MM.1S (cell line): ENCODE measurements around the gene AHSP.
"Not testable (repeated sequence)": the region's sequence is repeated elsewhere in the genome, so short reads cannot be mapped to it uniquely, and the experiment has no call there.

Experiments used
- DNase-seq: peaks from one replicate; pipeline ENCODE4 v3.0.0-alpha.2; 2015
- H2AFZ ChIP-seq: fragments of 300-600 bp; sonication (generic); 2 replicates; pipeline ENCODE4 v1.6.0; 2016; ENCODE audit warnings: antibody characterized with exemption, low read length
- H3F3A ChIP-seq: fragments of 300-600 bp; sonication (generic); 2 replicates; pipeline ENCODE4 v1.6.1; 2016; ENCODE audit warnings: mild to moderate bottlenecking, antibody characterized with exemption, low read length, moderate library complexity, mixed read lengths; ENCODE audit not compliant: insufficient read depth
- H3K27ac ChIP-seq: fragments of 300-600 bp; sonication (generic); 2 replicates; pipeline ENCODE4 v1.5.1; 2016; ENCODE audit warnings: mild to moderate bottlenecking, low read length
- H3K27me3 ChIP-seq: fragments of 300-600 bp; sonication (generic); replicated peaks from 2 replicates; pipeline ENCODE4 v1.6.0; 2016; ENCODE audit warnings: low read length; ENCODE audit not compliant: insufficient read depth
- H3K36me3 ChIP-seq: fragments of 300-600 bp; sonication (generic); replicated peaks from 2 replicates; pipeline ENCODE4 v1.6.1; 2016; ENCODE audit warnings: mild to moderate bottlenecking, low read length, mixed read lengths; ENCODE audit not compliant: insufficient read depth
- H3K4me1 ChIP-seq: fragments of 300-600 bp; sonication (generic); 2 replicates; pipeline ENCODE4 v1.6.1; 2016; ENCODE audit warnings: low read length, mixed read lengths
- H3K4me2 ChIP-seq: fragments of 300-600 bp; sonication (generic); 2 replicates; pipeline ENCODE4 v1.6.0; 2016; ENCODE audit warnings: low read depth, low read length
- H3K4me3 ChIP-seq: fragments of 300-600 bp; sonication (generic); 2 replicates; pipeline ENCODE4 v1.5.1; 2016; ENCODE audit warnings: low read length, mixed read lengths
- H3K79me2 ChIP-seq: fragments of 300-600 bp; sonication (generic); 2 replicates; pipeline ENCODE4 v1.6.1; 2016; ENCODE audit warnings: mixed run types, low read length, mixed read lengths
- H3K9ac ChIP-seq: fragments of 300-600 bp; sonication (generic); 2 replicates; pipeline ENCODE4 v1.6.1; 2016; ENCODE audit warnings: low read length, mixed read lengths
- H3K9me2 ChIP-seq: fragments of 300-600 bp; sonication (generic); replicated peaks from 2 replicates; pipeline ENCODE4 v1.6.1; 2016; ENCODE audit warnings: mild to moderate bottlenecking, low read length, mixed read lengths; ENCODE audit not compliant: insufficient read depth
- H3K9me3 ChIP-seq: fragments of 300-600 bp; sonication (generic); replicated peaks from 2 replicates; pipeline ENCODE4 v1.6.1; 2016; ENCODE audit warnings: mild to moderate bottlenecking, low read length, mixed read lengths; ENCODE audit not compliant: insufficient read depth
- H4K20me1 ChIP-seq: fragments of 300-600 bp; sonication (generic); 2 replicates; pipeline ENCODE4 v1.6.1; 2016; ENCODE audit warnings: mild to moderate bottlenecking, low read length, moderate library complexity, mixed read lengths; ENCODE audit not compliant: insufficient read depth
- EZH2 ChIP-seq: fragments of 300-600 bp; sonication (generic); optimal IDR thresholded peaks from 2 replicates; pipeline ENCODE3; 2017; ENCODE audit warnings: low read depth, mild to moderate bottlenecking, antibody characterized with exemption, low read length, mixed read lengths
- EZH2phosphoT487 ChIP-seq: fragments of 300-600 bp; sonication (generic); IDR thresholded peaks from 2 replicates; pipeline ENCODE4 v1.6.1; 2018; ENCODE audit warnings: antibody characterized with exemption, low read length
- TF ChIP-seq, protein P1 (sequence below): fragments of 300-600 bp; sonication (generic); IDR thresholded peaks from 2 replicates; pipeline ENCODE4 v1.5.1; 2016; ENCODE audit warnings: antibody characterized with exemption, low read length, mixed read lengths

The AHSP gene

GRCh38 chr16:31501966-31502348, 25.7 kb upstream of the AHSP start:
- Histone ChIP-seq H3K9me3 (no peaks in the 10 kb centered on the region), H3K27ac (no peak overlapping the region), H4K20me1 (no peaks in the 10 kb centered on the region), H3K4me2 (no peak overlapping the region), H3K4me1 (peaks cover 3% of the 10 kb centered on the region; the same call in 1 of the 2 replicates), H3K9ac (no peak overlapping the region), H3K36me3 (no peaks in the 10 kb centered on the region), H3K79me2 (peaks cover 6% of the 10 kb centered on the region), H3K4me3 (no peak overlapping the region), H3K9me2 (no peaks in the 10 kb centered on the region), H3F3A (no peaks in the 10 kb centered on the region), H2AFZ (no peak overlapping the region), H3K27me3 (no peaks in the 10 kb centered on the region)
- DNase-seq: no peak
- TF ChIP-seq EZH2: no peak
- no peak for TF ChIP-seq EZH2phosphoT487
- TF ChIP-seq, protein P1, sequence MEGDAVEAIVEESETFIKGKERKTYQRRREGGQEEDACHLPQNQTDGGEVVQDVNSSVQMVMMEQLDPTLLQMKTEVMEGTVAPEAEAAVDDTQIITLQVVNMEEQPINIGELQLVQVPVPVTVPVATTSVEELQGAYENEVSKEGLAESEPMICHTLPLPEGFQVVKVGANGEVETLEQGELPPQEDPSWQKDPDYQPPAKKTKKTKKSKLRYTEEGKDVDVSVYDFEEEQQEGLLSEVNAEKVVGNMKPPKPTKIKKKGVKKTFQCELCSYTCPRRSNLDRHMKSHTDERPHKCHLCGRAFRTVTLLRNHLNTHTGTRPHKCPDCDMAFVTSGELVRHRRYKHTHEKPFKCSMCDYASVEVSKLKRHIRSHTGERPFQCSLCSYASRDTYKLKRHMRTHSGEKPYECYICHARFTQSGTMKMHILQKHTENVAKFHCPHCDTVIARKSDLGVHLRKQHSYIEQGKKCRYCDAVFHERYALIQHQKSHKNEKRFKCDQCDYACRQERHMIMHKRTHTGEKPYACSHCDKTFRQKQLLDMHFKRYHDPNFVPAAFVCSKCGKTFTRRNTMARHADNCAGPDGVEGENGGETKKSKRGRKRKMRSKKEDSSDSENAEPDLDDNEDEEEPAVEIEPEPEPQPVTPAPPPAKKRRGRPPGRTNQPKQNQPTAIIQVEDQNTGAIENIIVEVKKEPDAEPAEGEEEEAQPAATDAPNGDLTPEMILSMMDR: no peak

DNA sequence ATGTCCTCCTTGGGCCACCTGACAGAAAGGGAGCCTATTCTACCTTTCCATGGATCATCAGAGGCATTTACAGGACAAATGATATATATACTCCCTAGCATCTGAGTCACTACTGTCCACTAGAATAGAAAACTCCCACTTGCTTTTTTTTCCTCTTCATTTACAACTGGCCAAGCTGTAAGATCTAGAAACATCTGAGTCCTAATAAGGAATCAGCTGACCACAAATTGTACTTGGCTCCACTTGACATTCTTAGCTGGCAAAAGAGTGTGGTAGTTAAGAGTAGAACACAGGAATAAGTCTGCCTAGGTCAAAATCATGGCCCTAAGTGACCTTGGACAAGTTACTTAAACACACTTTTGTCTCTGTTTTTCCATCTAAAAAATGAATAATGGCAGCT, 24.7 kb upstream of the AHSP start:
- TF ChIP-seq EZH2 (no peak), EZH2phosphoT487 (no peak)
- TF ChIP-seq, protein P1: no peak
- H3K4me2 ChIP-seq: no peak overlapping the region
- no peaks in the 10 kb centered on the region for H3F3A ChIP-seq
- no peaks in the 10 kb centered on the region for H3K9me3 ChIP-seq
- H2AFZ ChIP-seq: no peak overlapping the region
- no peak for DNase-seq
- peaks cover 7% of the 10 kb centered on the region for H3K4me1 ChIP-seq
- no peaks in the 10 kb centered on the region for H3K36me3 ChIP-seq
- no peak overlapping the region for H3K27ac ChIP-seq
- no peaks in the 10 kb centered on the region for H3K27me3 ChIP-seq
- H3K9ac ChIP-seq: no peak overlapping the region
- H3K4me3 ChIP-seq: no peak overlapping the region
- no peaks in the 10 kb centered on the region for H4K20me1 ChIP-seq
- H3K79me2 ChIP-seq: peaks cover 16% of the 10 kb centered on the region
- H3K9me2 ChIP-seq: no peaks in the 10 kb centered on the region

DNA sequence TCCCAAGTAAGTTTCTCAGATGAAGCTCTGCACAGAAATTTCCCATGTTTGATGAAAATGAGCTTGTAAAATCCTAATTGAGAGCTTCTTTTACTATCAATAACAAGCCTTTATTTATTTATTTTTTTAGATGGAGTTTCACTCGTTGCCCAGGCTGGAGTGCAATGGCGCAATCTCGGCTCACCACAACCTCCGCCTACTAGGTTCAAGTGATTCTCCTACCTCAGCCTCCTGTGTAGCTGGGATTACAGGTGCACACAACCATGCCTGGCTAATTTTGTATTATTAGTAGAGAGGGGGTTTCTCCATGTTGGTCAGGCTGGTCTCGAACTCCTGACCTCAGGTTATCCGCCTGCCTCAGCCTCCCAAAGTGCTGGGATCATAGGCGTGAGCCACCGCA, 24.1 kb upstream of the AHSP start:
- not testable (repeated sequence) for DNase-seq, H3K9ac ChIP-seq, H3K27ac ChIP-seq, H4K20me1 ChIP-seq, H3K36me3 ChIP-seq, H3K4me3 ChIP-seq, H3K27me3 ChIP-seq, H2AFZ ChIP-seq, H3K4me1 ChIP-seq, H3K4me2 ChIP-seq, H3K9me2 ChIP-seq, H3K9me3 ChIP-seq, H3F3A ChIP-seq
- H3K79me2 ChIP-seq: peaks cover 22% of the 10 kb centered on the region

GRCh38 chr16:31504159-31504558, 23.5 kb upstream of the AHSP start:
- Histone ChIP-seq H3K27me3 (no peaks in the 10 kb centered on the region), H3K9ac (no peak overlapping the region), H3K4me3 (no peak overlapping the region), H3K4me2 (no peak overlapping the region), H3K27ac (no peak overlapping the region), H3F3A (no peaks in the 10 kb centered on the region), H2AFZ (no peak overlapping the region), H3K36me3 (no peaks in the 10 kb centered on the region), H4K20me1 (no peaks in the 10 kb centered on the region), H3K9me2 (no peaks in the 10 kb centered on the region), H3K9me3 (no peaks in the 10 kb centered on the region), H3K79me2 (peaks cover 25% of the 10 kb centered on the region), H3K4me1 (peaks cover 12% of the 10 kb centered on the region)
- no peak for DNase-seq
- TF ChIP-seq EZH2 (no peak), EZH2phosphoT487 (no peak)
- TF ChIP-seq, protein P1: no peak
